CD14-positive monocyte (primary cell): Measurements from ENCODE around the gene FOXO3. TPM values are rescaled to one million over a fixed set of nuclear protein-coding genes. Genes with fewer than 3 reads are reported as not detected.
A peak's percentile ranks its signal among the peaks of the same experiment; 100 is the strongest.

Experiments
- DNase-seq, 3 donors: peaks; one replicate each; pipeline ENCODE4 v3.0.0-alpha.2; 2011 to 2022
- H2AFZ ChIP-seq: 2 replicates; pipeline ENCODE4 v1.6.0; 2012; ENCODE audit warnings: mild to moderate bottlenecking, low read depth, low read length, inconsistent platforms; ENCODE audit not compliant: insufficient read depth, poor library complexity, severe bottlenecking
- H3K27ac ChIP-seq, 2 donors: 1 replicate in 1 of 2; 2 replicates in 1 of 2; pipeline ENCODE4 v1.5.1; 2012 to 2013; ENCODE audit warnings: low read length in 2 of 2, control low read depth in 1 of 2, inconsistent platforms in 1 of 2, low read depth in 1 of 2, mild to moderate bottlenecking in 1 of 2
- H3K27me3 ChIP-seq, 2 donors: one replicate each; pipeline versions ENCODE4 v1.6.0 to v1.6.1; 2011 to 2013; ENCODE audit warnings: low read length in 2 of 2; ENCODE audit not compliant: control insufficient read depth in 2 of 2, insufficient read depth in 2 of 2
- H3K36me3 ChIP-seq, 2 donors: replicated peaks in 1 of 2; 1 replicate in 1 of 2; 2 replicates in 1 of 2; pipeline versions ENCODE4 v1.5.1 to v1.6.1; 2012 to 2013; ENCODE audit warnings: low read length in 2 of 2, control low read depth in 1 of 2, inconsistent platforms in 1 of 2, mild to moderate bottlenecking in 1 of 2; ENCODE audit not compliant: insufficient read depth in 2 of 2, control insufficient read depth in 1 of 2
- H3K4me1 ChIP-seq, 2 donors: 1 replicate in 1 of 2; 2 replicates in 1 of 2; pipeline versions ENCODE4 v1.5.1 to v1.6.1; 2012 to 2013; ENCODE audit warnings: low read length in 2 of 2, control low read depth in 1 of 2, inconsistent platforms in 1 of 2, mild to moderate bottlenecking in 1 of 2, moderate library complexity in 1 of 2; ENCODE audit not compliant: insufficient read depth in 2 of 2, control insufficient read depth in 1 of 2
- H3K4me2 ChIP-seq: replicated peaks from 2 replicates; pipeline ENCODE3; 2012; ENCODE audit warnings: low read length, moderate library complexity, mild to moderate bottlenecking; ENCODE audit not compliant: poor library complexity, severe bottlenecking; ENCODE audit errors: extremely low read depth
- H3K4me3 ChIP-seq, 3 experiments: fragments of 200-600 bp in 1 of 3; sonication (generic) in 1 of 3; replicated peaks in 1 of 3; 1 replicate in 2 of 3; 2 replicates in 1 of 3; pipeline ENCODE4 v1.5.1; 2011 to 2013; ENCODE audit warnings: low read length in 3 of 3, mild to moderate bottlenecking in 3 of 3, control low read depth in 2 of 3, low read depth in 2 of 3, inconsistent platforms in 1 of 3, moderate library complexity in 1 of 3
- H3K79me2 ChIP-seq: 2 replicates; pipeline ENCODE4 v1.6.0; 2012; ENCODE audit warnings: mild to moderate bottlenecking, control low read depth, inconsistent platforms, low read length, moderate library complexity; ENCODE audit not compliant: insufficient read depth
- H3K9ac ChIP-seq: 2 replicates; pipeline ENCODE4 v1.6.0; 2017; ENCODE audit warnings: low read length, mild to moderate bottlenecking; ENCODE audit not compliant: insufficient read depth, poor library complexity, severe bottlenecking
- H3K9me3 ChIP-seq, 2 donors: replicated peaks in 1 of 2; 1 replicate in 1 of 2; 2 replicates in 1 of 2; pipeline versions ENCODE4 v1.5.1 to v1.6.1; 2012 to 2013; ENCODE audit warnings: low read length in 2 of 2, control low read depth in 1 of 2; ENCODE audit not compliant: control insufficient read depth in 1 of 2, insufficient read depth in 1 of 2
- H4K20me1 ChIP-seq: 2 replicates; pipeline ENCODE4 v1.6.0; 2012; ENCODE audit warnings: mild to moderate bottlenecking, low read length, control low read depth, moderate library complexity; ENCODE audit not compliant: insufficient read depth
- H3K27ac Mint-ChIP-seq, 7 donors: one replicate each; pipeline ENCODE4 v1.8.0; 2020; ENCODE audit warnings: mild to moderate bottlenecking in 7 of 7, mixed read lengths in 7 of 7, moderate library complexity in 6 of 7, inconsistent platforms in 2 of 7
- H3K27me3 Mint-ChIP-seq, 3 donors: one replicate each; pipeline ENCODE4 v1.8.0; 2021 to 2022; ENCODE audit warnings: low read depth in 3 of 3, mild to moderate bottlenecking in 3 of 3, mixed read lengths in 3 of 3, moderate library complexity in 3 of 3, inconsistent platforms in 1 of 3
- H3K36me3 Mint-ChIP-seq, 2 donors: one replicate each; pipeline ENCODE4 v1.8.0; 2020; ENCODE audit warnings: mixed read lengths in 2 of 2, inconsistent platforms in 1 of 2, mild to moderate bottlenecking in 1 of 2
- H3K4me1 Mint-ChIP-seq: one replicate; pipeline ENCODE4 v1.8.0; 2020; ENCODE audit warnings: mild to moderate bottlenecking, mixed read lengths
- H3K4me3 Mint-ChIP-seq, 2 donors: one replicate each; pipeline ENCODE4 v1.8.0; 2020; ENCODE audit warnings: mild to moderate bottlenecking in 2 of 2, mixed read lengths in 2 of 2, moderate library complexity in 1 of 2
- H3K9me3 Mint-ChIP-seq, 7 donors: one replicate each; pipeline ENCODE4 v1.8.0; 2020 to 2022; ENCODE audit warnings: mixed read lengths in 7 of 7, mild to moderate bottlenecking in 6 of 7, moderate library complexity in 6 of 7, inconsistent platforms in 2 of 7
- CTCF ChIP-seq: fragments of 200-600 bp; IDR thresholded peaks from one replicate; pipeline ENCODE4 v1.8.0; 2022; ENCODE audit warnings: antibody characterized with exemption, mild to moderate bottlenecking
- WGBS: methylation state at CpG from one replicate; pipeline ENCODE4 v1.1.5; 2013; ENCODE audit warnings: missing lambda C conversion rate; ENCODE audit not compliant: insufficient coverage; 5-methylcytosine and 5-hydroxymethylcytosine counted together
- intact Hi-C, 2 donors: fragments of 100-400 bp; cut with micrococcal nuclease; formaldehyde crosslinking; loops; one replicate each; pipeline versions ENCODE4 v1.15.0 to v1.15.1; 2023
- polyA plus RNA-seq, 3 donors: library from polyadenylated mRNA; depleted of rRNA in 1 of 3; unstranded in 2 of 3; stranded (reverse) in 1 of 3; fragments of 300-500 nt in 2 of 3; fragments of >200 nt in 1 of 3; fragmentation: Illumina TruSeq in 2 of 3; gene quantifications; 1 replicate in 2 of 3; 2 replicates in 1 of 3; pipeline ENCODE4 v1.2.3, GENCODE V29; 2012 to 2021

The FOXO3 gene
- polyA plus RNA-seq, 3 donors: 15.4 to 23.2 (median 17.5) TPM

- Mint-ChIP-seq H3K36me3 (peaks cover 10 to 28% of the 10 kb centered on the region in 2 donors), H3K27me3 (no peaks in the 10 kb centered on the region), H3K27ac (no peak overlapping the region), H3K4me1 (peaks cover 36% of the 10 kb centered on the region), H3K9me3 (no peaks in the 10 kb centered on the region), H3K4me3 (no peak overlapping the region)
- Histone ChIP-seq H3K4me3 (no peak overlapping the region), H3K9me3 (no peaks in the 10 kb centered on the region), H3K27ac (no peak overlapping the region), H4K20me1 (peaks cover 100% of the 10 kb centered on the region), H3K9ac (no peak overlapping the region), H3K4me2 (no peak overlapping the region), H3K36me3 (no peaks in the 10 kb centered on the region), H3K4me1 (peaks cover 11 to 22% of the 10 kb centered on the region in 2 donors), H3K27me3 (no peaks in the 10 kb centered on the region), H3K79me2 (peaks cover 81% of the 10 kb centered on the region), H2AFZ (no peak overlapping the region)
- peak in 1 of 3 donors; percentile 84 for DNase-seq
- WGBS: no CpG with 5 or more reads among the region's 2 CpGs
- intact Hi-C loops: no loop called here
- TF ChIP-seq CTCF: no peak
Observed at GRCh38 chr6:108640104-108640503, 79.4 kb downstream of the FOXO3 start.

- no peak overlapping the region for H3K4me3 ChIP-seq
- H3K27ac ChIP-seq: no peak overlapping the region
- H3K36me3 ChIP-seq: no peaks in the 10 kb centered on the region
- H3K4me1 ChIP-seq: peaks cover 12 to 13% of the 10 kb centered on the region in 2 donors
- H3K27me3 Mint-ChIP-seq: no peaks in the 10 kb centered on the region
- H3K9me3 Mint-ChIP-seq: no peaks in the 10 kb centered on the region
- no CpG with 5 or more reads among the region's 1 CpG for WGBS
- no peak overlapping the region for H3K4me2 ChIP-seq
- no peak overlapping the region for H3K4me3 Mint-ChIP-seq
- H3K9ac ChIP-seq: no peak overlapping the region
- H3K9me3 ChIP-seq: no peaks in the 10 kb centered on the region
- H4K20me1 ChIP-seq: peaks cover 100% of the 10 kb centered on the region
- H3K27me3 ChIP-seq: no peaks in the 10 kb centered on the region
- no peak overlapping the region for H3K27ac Mint-ChIP-seq
- H3K4me1 Mint-ChIP-seq: peaks cover 27% of the 10 kb centered on the region
- no peak overlapping the region for H2AFZ ChIP-seq
- peaks cover 77% of the 10 kb centered on the region for H3K79me2 ChIP-seq
- TF ChIP-seq CTCF: no peak
- intact Hi-C loops: no loop called here
- H3K36me3 Mint-ChIP-seq: peaks cover 27 to 47% of the 10 kb centered on the region in 2 donors
- DNase-seq: no peak
Observed at GRCh38 chr6:108643184-108643583, 82.5 kb downstream of the FOXO3 start.
